Measurements from ENCODE around the gene CCDC87.
A peak's percentile ranks its signal among the peaks of the same experiment; 100 is the strongest.
"Not testable (repeated sequence)": the region's sequence is repeated elsewhere in the genome, so short reads cannot be mapped to it uniquely, and the experiment has no call there.

CCDC87 gene, protein sequence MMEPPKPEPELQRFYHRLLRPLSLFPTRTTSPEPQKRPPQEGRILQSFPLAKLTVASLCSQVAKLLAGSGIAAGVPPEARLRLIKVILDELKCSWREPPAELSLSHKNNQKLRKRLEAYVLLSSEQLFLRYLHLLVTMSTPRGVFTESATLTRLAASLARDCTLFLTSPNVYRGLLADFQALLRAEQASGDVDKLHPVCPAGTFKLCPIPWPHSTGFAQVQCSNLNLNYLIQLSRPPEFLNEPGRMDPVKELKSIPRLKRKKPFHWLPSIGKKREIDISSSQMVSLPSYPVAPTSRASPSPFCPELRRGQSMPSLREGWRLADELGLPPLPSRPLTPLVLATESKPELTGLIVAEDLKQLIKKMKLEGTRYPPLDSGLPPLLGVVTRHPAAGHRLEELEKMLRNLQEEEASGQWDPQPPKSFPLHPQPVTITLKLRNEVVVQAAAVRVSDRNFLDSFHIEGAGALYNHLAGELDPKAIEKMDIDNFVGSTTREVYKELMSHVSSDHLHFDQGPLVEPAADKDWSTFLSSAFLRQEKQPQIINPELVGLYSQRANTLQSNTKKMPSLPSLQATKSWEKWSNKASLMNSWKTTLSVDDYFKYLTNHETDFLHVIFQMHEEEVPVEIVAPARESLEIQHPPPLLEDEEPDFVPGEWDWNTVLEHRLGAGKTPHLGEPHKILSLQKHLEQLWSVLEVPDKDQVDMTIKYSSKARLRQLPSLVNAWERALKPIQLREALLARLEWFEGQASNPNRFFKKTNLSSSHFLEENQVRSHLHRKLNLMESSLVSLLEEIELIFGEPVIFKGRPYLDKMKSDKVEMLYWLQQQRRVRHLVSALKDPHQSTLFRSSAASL

DNA sequence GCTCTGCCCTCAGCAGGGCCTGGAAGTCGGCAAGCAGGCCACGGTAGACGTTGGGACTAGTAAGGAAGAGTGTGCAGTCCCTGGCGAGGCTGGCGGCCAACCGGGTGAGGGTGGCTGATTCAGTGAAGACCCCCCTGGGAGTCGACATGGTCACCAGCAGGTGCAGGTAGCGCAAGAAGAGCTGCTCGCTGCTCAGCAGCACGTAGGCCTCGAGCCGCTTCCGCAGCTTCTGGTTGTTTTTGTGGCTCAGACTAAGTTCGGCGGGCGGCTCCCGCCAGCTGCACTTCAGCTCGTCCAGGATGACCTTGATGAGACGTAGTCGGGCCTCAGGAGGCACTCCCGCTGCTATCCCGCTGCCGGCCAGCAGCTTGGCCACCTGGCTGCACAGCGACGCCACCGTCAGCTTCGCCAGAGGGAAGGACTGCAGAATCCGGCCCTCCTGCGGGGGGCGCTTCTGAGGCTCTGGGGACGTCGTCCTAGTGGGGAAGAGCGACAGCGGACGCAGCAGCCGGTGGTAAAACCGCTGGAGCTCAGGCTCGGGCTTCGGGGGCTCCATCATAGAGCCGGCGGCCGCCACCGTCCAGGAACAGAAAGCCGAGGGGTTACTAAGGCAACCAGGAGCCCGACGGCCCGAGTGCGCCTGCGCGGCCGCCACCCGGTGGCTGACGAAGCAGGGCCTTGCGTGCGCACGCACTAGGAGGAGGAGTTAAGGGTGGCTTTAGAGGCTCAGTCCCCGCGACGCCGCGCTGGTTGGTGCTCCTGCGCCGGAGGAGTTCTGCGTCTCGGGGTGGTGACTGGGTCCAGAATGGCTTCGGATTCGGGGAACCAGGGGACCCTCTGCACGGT lies at the start of gene CCDC87, which contains the start of gene CCS:
TSS of gene CCDC87 (minus strand) at position 607 of the 846 bp plus-strand sequence. CDS start at position 559, 48 bp downstream.
TSS of gene CCS (plus strand) at position 729 of the 846 bp plus-strand sequence. CDS start at position 806, 77 bp downstream.
- DNase-seq, result peak; percentile 93

DNA sequence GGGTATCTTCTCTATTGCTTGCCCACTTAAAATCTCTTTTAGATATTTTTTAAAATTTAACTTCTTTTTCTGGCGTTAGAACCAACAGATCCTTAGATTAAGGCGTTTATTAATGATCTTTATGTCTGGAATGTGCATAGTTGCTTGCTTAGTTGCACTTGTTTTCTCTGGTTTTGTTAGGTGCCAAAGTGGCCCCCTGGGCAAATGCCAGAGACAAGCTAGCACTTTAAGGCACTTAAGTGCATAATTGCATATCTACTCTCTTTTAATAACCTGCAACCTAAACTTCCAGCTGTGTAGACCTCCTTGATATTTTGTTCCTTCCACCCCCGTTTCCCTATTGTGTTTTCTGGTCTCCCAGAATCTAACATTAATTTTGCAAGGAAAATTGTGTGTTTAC lies 49.0 kb upstream of the CCDC87 start:
- DNase-seq, result peak; percentile 19

DNA sequence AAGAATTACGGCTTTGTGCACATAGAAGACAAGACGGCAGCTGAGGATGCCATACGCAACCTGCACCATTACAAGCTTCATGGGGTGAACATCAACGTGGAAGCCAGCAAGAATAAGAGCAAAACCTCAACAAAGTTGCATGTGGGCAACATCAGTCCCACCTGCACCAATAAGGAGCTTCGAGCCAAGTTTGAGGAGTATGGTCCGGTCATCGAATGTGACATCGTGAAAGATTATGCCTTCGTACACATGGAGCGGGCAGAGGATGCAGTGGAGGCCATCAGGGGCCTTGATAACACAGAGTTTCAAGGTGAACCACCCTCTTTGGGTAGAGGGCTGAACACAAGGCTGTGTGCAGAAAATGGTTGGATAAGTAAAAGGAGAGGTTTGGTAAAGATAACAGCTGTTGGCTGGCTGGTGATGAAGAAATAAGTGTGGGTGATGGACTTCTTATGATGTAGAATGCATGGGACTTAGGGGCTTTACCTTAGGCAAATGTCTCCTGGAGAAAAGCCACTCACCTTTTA lies 47.0 kb upstream of the CCDC87 start:
- not testable (repeated sequence) for DNase-seq

DNA sequence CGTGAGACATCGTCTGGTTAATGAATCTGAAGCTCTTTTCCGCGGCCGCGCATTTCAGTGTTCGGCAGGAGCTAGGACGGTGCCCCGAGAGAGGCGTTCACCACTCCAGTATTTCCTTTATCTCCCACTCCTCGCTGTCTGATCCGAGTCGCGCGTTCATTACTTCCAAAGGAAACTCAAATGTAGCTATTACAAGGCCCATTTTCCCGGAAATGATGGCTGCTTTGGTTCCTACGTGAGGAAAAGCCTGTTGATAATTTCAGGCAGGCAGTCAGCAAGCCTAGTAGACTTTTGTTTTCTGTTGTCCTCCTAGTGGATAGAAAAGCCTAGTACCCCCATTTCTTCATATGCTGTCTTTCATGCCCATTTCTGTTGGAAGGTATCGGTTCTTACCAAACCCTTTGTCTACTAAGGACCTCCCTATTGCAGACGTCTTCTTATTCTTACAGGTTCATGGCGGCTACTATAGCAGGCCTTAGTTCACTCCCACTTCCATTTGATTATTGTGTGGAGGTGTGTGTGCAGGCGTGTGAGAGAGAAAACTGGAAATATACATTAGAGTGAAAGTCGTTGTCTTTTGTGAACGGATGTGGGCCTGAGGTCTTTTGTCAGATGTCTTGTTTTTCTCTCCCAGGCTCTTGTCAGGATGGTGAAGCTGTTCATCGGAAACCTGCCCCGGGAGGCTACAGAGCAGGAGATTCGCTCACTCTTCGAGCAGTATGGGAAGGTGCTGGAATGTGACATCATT lies 46.4 kb upstream of the CCDC87 start:
- peak; percentile 33 for DNase-seq

DNA sequence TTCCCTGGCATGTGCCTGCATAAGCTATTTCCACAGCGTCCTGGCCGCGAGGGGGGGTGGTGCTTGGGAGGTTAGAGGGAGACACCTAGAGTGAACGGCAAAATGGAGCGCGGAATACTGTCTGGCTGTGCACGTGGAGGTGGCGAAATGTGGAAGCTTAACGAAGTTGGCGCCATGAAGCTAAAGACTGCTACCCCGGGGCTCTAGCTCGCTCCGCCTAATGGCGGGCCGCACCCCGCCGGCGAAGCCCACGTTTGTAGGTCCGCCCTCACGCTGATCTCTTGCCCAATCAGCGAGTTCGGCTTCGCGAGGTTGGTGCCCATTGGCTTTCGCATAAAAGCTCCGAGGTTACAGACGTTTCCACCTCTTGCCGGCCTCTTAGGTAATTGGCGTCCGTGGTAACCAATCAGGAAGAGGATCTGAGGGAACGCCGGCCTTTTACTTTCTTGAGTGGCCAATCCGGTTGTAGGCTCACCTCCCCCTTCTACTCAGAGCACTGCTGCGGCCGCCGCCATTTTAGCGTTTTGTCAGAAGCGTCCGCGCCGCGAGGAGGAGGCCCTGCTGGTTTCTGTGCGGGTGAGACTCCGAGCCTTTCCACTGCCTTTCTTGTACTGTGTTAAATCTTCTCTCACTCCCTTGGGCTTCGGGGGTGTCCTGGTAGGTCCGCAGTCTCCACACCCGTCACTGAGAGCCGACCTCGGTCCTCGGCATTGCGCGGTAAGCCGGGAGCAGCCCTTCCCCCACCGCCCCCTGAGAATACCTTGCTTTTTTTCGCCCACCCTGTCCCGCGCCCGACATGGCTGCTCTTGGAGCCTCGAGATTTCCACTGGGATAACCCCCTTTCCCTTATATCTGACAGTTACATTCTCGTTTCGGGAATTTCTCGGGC lies 45.6 kb upstream of the CCDC87 start, which contains the start of gene RBM4:
TSS of gene RBM4 (plus strand) at position 527 of the 889 bp plus-strand sequence. CDS start 1,009 bp downstream, outside the sequence.
- peak; percentile 100 for DNase-seq

DNA sequence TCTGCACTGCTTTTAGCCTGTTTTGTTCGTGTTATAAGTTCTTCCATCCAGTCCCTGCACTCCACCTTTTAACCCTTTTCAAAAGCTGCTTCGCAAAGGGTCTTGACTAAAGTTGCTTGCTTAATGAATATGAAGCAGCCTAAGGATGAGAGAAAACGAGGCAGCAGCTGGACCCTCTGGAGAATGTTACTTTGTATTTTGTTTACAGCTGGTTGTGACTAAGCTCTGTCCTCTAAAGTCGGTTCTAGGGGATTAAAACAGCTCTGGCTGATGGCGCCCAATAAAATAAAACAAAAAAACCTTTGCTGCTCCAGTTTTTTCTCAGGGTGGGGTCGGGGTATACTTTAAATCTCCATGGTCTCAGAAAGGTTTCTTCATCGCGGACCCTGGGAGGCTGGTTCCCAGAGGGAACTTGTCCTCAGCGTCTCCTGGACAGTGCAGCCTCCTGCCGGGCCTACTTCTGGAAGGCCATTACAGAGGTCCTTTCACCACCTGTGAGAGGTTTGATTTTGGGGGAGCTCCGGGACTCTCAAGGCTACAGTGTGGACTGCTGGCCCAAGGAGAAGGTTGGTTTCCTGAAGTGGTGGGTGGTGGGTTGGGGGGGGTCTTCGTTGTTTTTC lies 44.8 kb upstream of the CCDC87 start:
- no peak for DNase-seq

DNA sequence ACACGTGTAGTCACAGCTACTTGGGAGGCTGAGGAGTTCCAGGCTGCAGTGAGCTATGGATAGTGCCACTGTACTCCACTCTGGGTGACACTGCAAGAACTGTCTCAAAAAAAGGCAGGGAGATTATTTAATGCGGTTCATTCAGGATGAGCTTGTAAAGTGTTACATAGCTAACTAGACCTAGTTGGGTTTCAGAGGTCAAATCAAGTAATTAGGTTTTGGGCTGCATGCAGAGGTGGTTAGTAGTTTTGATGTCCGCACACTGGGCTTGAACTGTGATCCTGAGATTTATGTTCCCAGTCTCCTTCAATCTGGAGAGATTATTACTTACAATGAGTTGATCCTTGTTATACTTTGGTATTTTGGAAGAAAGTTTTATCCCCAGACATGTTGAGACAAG lies 43.5 kb upstream of the CCDC87 start:
- DNase-seq, result no peak

DNA sequence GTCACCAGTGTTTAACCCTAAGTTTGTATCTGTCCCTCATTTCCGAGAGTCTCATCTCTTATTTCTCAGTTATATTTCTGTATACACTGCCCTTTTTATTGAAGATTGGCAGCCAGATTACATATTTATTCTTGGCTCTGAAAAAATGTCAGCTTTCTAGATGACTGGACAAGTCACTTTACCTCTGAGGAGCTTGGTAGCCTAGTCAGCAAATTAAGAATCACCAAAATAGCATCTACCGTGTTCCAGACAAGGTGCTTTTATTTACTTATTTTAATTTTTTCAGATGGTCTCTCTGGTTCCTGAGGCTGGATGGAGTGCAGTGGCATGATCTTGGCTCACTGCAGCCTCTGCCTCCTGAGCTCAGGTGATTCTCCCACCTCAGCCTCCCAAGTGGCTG lies 40.1 kb upstream of the CCDC87 start:
- no peak for DNase-seq

DNA sequence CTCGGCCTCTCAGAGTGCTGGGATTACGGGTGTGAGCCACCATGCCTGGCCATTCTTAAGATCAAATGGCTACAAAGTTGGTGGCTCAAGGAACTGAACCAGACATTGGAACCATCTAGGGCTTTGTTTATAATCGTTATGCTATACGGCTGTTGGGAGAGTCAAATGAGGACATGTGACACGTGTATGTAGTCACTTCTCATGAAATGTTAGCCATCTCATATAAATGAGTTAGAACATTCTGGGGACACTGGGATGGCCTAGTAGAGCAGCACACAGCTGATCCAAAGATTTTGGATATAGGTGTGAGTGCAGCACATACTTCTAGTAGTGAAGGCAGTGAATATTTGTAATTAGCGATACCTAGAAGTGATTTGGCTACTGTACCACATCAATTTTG lies 39.0 kb upstream of the CCDC87 start:
- no peak for DNase-seq

DNA sequence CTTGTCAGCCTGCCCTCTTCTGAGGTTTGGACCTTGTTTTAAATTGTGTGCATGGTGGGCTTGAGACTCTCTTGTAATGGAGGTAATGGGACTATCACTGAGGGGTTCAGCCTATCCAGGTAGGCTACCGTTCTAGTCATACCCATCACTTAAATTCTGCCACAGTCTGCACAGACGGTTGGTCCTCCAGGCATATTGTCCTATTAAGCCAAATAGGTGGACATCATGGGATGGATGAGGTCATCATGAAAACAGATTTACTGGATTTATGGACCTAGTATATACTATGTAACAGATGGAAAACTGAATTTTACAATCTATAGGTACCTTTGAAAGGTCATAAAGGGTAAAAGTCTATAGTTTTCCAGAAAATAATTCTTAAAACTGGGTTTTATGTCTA lies 36.5 kb upstream of the CCDC87 start:
- DNase-seq, result no peak

DNA sequence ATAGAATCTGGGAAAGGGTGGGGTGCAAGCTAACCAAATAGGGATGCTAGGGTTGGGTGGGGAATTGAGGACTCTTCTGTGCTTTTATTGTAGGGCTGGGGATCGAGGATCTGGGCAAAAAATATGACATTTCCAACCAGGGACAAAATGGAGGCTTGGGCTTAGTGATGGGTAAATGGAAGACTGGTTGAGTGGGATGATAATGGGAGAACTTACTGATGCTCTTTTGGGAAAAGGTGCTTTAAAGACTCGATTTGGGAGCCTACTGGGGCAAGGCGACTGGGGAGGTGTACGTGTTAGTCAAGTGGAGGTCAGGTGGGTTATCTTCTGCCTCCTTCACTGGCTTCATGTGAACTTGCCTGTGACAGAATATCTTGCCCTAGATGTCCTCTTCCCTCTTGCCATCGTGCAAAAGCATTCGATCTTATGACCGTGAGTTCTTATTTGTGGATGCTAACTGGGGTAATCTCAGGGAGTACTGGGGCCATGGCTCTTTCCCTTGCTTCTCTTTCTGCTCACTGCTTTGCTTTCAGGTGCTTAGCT lies 35.3 kb upstream of the CCDC87 start:
- DNase-seq, result no peak

DNA sequence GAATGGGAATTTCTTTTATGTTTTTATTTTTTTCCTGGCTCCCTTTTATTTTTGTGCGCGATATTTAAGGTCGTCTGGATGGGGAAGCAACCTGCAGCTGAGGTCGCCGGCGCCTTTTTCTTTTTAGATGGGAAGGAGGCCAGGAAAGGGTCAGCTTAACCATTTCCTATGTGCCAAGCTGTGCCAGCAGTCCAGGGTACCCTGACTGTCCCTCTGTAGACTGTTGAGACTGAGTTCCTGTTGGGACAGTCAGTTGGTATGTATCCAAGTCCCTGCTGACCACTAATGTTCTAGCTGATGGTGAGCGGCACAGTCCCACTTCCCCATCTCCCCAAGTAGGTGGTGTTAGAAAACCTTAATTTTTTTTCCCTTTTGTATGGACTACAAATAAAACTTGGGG lies 34.1 kb upstream of the CCDC87 start:
- DNase-seq, result no peak

DNA sequence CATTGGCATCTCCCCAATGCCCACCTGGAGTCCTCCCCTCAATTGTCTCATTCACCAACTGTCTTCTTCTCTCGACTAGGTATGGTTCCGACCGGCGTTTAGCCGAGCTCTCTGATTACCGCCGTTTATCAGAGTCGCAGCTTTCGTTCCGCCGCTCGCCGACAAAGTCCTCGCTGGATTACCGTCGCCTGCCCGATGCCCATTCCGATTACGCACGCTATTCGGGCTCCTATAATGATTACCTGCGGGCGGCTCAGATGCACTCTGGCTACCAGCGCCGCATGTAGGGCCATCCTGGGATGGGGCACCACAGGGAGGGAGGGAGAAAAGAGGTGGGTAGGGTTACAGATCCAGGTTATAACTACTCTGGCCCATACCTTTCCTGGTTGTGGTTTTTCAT lies 33.5 kb upstream of the CCDC87 start:
- DNase-seq, result no peak

DNA sequence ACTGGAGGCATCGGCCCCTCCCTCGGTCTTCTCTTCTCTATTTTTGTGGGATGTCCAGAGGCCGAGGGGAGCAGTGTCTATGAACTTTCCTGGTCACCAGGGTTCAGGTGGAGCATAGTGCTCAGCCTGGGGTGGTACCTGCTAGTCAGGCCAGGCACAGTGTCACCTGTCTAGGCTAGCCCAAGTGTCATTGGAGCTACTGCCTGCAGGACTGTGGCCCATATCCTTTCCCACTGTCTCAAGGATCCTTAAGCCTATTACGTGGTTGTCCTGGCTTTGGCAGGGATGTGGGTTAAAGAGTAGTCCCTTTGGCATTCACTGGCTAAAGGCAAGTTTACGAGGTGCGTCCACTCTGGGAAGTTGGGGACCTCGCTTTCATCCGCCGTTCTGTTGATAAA lies 32.9 kb upstream of the CCDC87 start:
- DNase-seq, result no peak

DNA sequence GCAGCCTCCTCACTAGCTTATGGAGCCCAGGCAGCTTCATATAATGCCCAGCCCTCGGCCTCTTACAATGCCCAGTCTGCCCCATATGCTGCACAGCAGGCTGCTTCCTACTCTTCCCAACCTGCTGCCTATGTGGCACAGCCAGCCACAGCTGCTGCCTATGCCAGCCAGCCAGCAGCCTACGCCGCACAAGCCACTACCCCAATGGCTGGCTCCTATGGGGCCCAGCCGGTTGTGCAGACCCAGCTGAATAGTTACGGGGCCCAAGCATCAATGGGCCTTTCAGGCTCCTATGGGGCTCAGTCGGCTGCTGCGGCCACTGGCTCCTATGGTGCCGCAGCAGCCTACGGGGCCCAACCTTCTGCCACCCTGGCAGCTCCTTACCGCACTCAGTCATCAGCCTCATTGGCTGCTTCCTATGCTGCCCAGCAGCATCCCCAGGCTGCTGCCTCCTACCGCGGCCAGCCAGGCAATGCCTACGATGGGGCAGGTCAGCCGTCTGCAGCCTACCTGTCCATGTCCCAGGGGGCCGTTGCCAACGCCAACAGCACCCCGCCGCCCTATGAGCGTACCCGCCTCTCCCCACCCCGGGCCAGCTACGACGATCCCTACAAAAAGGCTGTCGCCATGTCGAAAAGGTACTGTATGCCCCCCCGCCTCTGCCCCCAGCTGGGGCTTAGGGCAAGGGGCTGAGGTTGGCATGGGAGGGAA lies 32.3 kb upstream of the CCDC87 start:
- no peak for DNase-seq

DNA sequence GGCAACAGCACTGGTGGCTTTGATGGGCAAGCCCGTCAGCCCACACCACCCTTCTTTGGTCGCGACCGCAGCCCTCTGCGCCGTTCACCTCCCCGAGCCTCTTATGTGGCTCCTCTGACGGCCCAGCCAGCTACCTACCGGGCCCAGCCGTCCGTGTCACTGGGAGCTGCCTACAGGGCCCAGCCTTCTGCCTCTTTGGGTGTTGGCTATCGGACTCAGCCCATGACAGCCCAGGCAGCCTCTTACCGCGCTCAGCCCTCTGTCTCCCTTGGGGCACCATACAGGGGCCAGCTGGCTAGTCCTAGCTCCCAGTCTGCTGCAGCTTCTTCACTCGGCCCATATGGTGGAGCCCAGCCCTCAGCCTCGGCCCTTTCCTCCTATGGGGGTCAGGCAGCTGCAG lies 31.6 kb upstream of the CCDC87 start:
- DNase-seq, result no peak

DNA sequence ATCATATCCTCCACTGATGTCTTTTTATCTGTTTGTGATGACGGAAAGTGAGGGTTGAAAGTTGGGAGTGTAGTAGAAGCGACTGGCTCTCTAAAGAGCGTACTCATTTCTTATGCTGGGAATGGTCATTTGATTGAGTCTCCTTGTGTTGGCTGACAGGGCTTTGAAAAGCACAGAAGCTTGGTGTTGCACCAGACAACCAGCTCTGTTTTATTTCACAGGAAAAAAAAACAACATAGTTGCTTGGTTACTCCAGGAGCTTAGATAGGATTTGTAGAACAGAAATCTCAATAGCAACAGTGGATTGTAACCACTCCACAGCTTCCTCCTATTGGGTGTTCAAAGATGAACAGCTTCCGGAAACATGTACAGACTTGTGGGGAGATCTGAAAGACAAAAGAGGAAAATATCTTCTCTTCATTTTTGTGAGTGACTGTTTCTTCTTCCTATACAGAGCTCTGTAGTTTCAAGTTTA lies 26.3 kb upstream of the CCDC87 start:
- DNase-seq, result peak; percentile 28

DNA sequence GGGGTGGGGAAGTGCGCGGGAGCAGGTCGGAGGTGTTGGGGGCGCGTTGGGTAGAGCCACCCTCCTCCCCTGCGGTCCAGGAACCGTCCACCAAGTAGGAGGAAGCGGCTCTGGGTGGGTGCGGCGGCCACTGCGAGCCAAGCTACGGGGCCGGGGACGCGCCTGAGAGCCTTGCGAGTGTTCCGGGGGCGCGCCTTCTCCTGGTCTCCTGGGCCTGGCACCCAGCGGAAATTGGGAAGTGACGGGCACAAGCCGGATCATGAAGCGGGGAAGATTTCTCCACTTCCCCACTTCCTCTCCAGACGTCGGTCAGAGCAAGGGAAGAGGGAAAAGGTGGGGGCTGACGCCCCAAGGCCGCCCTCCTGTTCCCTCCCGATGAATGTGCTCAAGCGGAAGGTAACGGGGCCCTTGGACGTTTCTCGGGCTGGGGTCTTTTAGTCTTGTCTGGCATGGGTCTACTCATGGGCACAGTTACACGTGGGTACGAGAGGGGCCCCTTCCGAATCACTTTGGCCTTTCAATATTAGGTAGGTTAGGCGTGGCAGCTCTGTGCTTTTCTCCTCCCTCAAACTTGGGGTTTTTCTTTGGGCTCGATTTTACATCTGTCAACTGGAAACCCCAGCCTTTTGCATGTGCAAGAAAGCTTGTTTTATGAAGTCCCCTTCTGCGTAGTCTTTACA lies 24.4 kb upstream of the CCDC87 start:
- no peak for DNase-seq

Measured in fibroblast of skin of right quadriceps (primary cell).